Neural cell (in vitro differentiated cells): ENCODE measurements around the gene PID1.

Experiments
- CTCF ChIP-seq: fragments of 450-650 bp; IDR thresholded peaks from 2 replicates; pipeline ENCODE4 v1.5.1; 2014; ENCODE audit warnings: antibody characterized with exemption, mild to moderate bottlenecking, moderate library complexity; ENCODE audit not compliant: poor library complexity, severe bottlenecking
- EP300 ChIP-seq: fragments of 450-650 bp; conservative IDR thresholded peaks from 2 replicates; pipeline ENCODE4 v1.6.1; 2014; ENCODE audit warnings: antibody characterized with exemption, mild to moderate bottlenecking, moderate library complexity; ENCODE audit not compliant: poor library complexity, severe bottlenecking
- POLR2AphosphoS5 ChIP-seq: IDR thresholded peaks from 2 replicates; pipeline ENCODE4 v1.6.1; 2012
- RAD21 ChIP-seq: fragments of 450-650 bp; conservative IDR thresholded peaks from 2 replicates; pipeline ENCODE4 v1.6.1; 2014; ENCODE audit warnings: antibody characterized with exemption, mild to moderate bottlenecking, moderate library complexity
- REST ChIP-seq: IDR thresholded peaks from 2 replicates; pipeline ENCODE4 v1.6.1; 2012; ENCODE audit warnings: borderline replicate concordance

- no peak for TF ChIP-seq CTCF
- TF ChIP-seq REST: no peak
- no peak for TF ChIP-seq POLR2AphosphoS5
- TF ChIP-seq RAD21: no peak
- TF ChIP-seq EP300: no peak
These were observed 111.7 kb downstream of the PID1 start for GRCh38 chr2:229159405-229159804.
